Aorta (tissue), 5 donors: ENCODE measurements around the gene UAP1L1. TPM values are rescaled to one million over a fixed set of nuclear protein-coding genes. Genes with fewer than 3 reads are reported as not detected.
A peak's percentile ranks its signal among the peaks of the same experiment; 100 is the strongest.

Experiments
- ATAC-seq: fragments of 200-7000 bp; cut with Tn5 transposase; one replicate; pipeline ENCODE4 v1.9.1; 2022; ENCODE audit warnings: moderate library complexity; ENCODE audit not compliant: low FRiP score
- DNase-seq, 2 donors: peaks; one replicate each; pipeline ENCODE4 v3.0.0-alpha.2; 2020
- H3K27ac ChIP-seq, 2 donors: one replicate each; pipeline ENCODE4 v1.5.1; 2013; ENCODE audit warnings: low read length in 2 of 2, mild to moderate bottlenecking in 2 of 2, moderate library complexity in 2 of 2, control low read depth in 1 of 2, inconsistent platforms in 1 of 2, low read depth in 1 of 2
- H3K27me3 ChIP-seq, 2 donors: one replicate each; pipeline ENCODE4 v1.6.1; 2013; ENCODE audit warnings: control low read depth in 1 of 2, low read length in 1 of 2, mild to moderate bottlenecking in 1 of 2, moderate library complexity in 1 of 2; ENCODE audit not compliant: insufficient read depth in 2 of 2, control insufficient read depth in 1 of 2
- H3K36me3 ChIP-seq, 2 donors: one replicate each; pipeline ENCODE4 v1.6.1; 2013; ENCODE audit warnings: control low read depth in 1 of 2, low read length in 1 of 2, mild to moderate bottlenecking in 1 of 2; ENCODE audit not compliant: insufficient read depth in 2 of 2, control insufficient read depth in 1 of 2
- H3K4me1 ChIP-seq, 2 donors: one replicate each; pipeline ENCODE4 v1.6.1; 2013; ENCODE audit warnings: low read length in 2 of 2, control low read depth in 1 of 2, mild to moderate bottlenecking in 1 of 2, moderate library complexity in 1 of 2; ENCODE audit not compliant: insufficient read depth in 2 of 2, control insufficient read depth in 1 of 2
- H3K4me3 ChIP-seq, 2 donors: one replicate each; pipeline ENCODE4 v1.5.1; 2013; ENCODE audit warnings: low read length in 2 of 2, control low read depth in 1 of 2, mild to moderate bottlenecking in 1 of 2
- H3K9me3 ChIP-seq: one replicate; pipeline ENCODE4 v1.6.1; 2013; ENCODE audit warnings: mild to moderate bottlenecking, low read length; ENCODE audit not compliant: control insufficient read depth
- WGBS, 2 donors: extraction: QIAGEN DNeasy Blood & Tissue Kit; methylation state at CpG; one replicate each; pipeline ENCODE4 v1.1.7; 2013; 5-methylcytosine and 5-hydroxymethylcytosine counted together
- intact Hi-C, 2 donors: fragments of 100-400 bp; cut with DNase I; formaldehyde crosslinking; loops; one replicate each; pipeline versions ENCODE4 v1.14.2 to v1.15.0; 2022
- long read RNA-seq, 2 donors: library from polyadenylated mRNA; unstranded; transcript quantifications; one replicate each; pipeline ENCODE4 v2.0.0, GENCODE V29; 2020 to 2021
- polyA plus RNA-seq, 2 donors: library from polyadenylated mRNA; stranded (reverse); fragments of 200-250 nt; gene quantifications; one replicate each; pipeline ENCODE4 v1.2.3, GENCODE V29; 2013
- total RNA-seq, 2 donors: library from RNA; stranded (reverse); fragmentation: NEBNext Ultra II Directional; extraction: Animal tissue kit (Norgen Biotek cat#: 25700); gene quantifications; one replicate each; pipeline ENCODE4 v1.2.1, GENCODE V29; 2021
- donor health status: healthy with polysubstance abuse.
- donor health status: Bipolar disorder and iron deficiency.
- donor health status: DM: no; HTN: no; CAD: no.
- donor health status: DM: no; HTN: no; CAD: no.
- donor health status: DM: yes; HTN: yes; CAD: no.

UAP1L1 gene
- total RNA-seq (10 to 100 TPM in 1 of 2 donors, 1 to 10 TPM in 1; 7.9 to 20.6 TPM), polyA plus RNA-seq (10 to 100 TPM in 1 of 2 donors, 1 to 10 TPM in 1; 4.1 to 13.2 TPM)
- long read RNA-seq, donor 1, partial matches to known transcripts = 7 of 7 reads
- long read RNA-seq, donor 1, other reads (novel, unspliced or antisense) = 0 of 7 reads
- long read RNA-seq, donor 2, transcript UAP1L1-202 (9 exons, 3,365 nt) = major isoform, 5 of 15 reads
- long read RNA-seq, donor 2, partial matches to known transcripts = 5 of 15 reads
- long read RNA-seq, donor 2, other reads (novel, unspliced or antisense) = 4 of 15 reads

- H3K9me3 ChIP-seq = no peaks in the 10 kb centered on the region
- ATAC-seq (peak; percentile 75), DNase-seq (peak; percentile 88 to 91)
- WGBS, 2 donors = 2 to 4% methylated on average over 34 to 87 of the region's 87 CpGs
- no peaks in the 10 kb centered on the region for H3K27me3 ChIP-seq
- H3K36me3 ChIP-seq = no peaks in the 10 kb centered on the region
- no peaks in the 10 kb centered on the region for H3K4me1 ChIP-seq
- peak within 1 kb of the TSS; percentile 66 to 75 for H3K4me3 ChIP-seq
- intact Hi-C loops = no loop called here
- H3K27ac ChIP-seq = no peak within 1 kb of the TSS
Measured at GRCh38 chr9:137077010-137077747, at the start of gene UAP1L1. Gene UAP1L1 (plus strand): TSS chr9:137077517. CDS start chr9:137077533, 16 bp downstream.

GRCh38 chr9:137028263-137029057, 48.9 kb upstream of the UAP1L1 start:
- Histone ChIP-seq H3K27me3 (no peaks in the 10 kb centered on the region), H3K4me3 (peak overlapping the region; percentile 39 to 58), H3K4me1 (no peaks in the 10 kb centered on the region), H3K9me3 (no peaks in the 10 kb centered on the region), H3K27ac (no peak overlapping the region), H3K36me3 (no peaks in the 10 kb centered on the region)
- WGBS, 2 donors = 0 to 1% methylated on average over 73 to 98 of the region's 98 CpGs
- intact Hi-C loops = loop anchor here in 1 of 2 donors (2.0 kb wide), 1 partner anchor 238 kb away; the partner anchor contains the start of gene TMEM141
- peak; percentile 69 to 87 for DNase-seq
- peak; percentile 61 for ATAC-seq

DNA sequence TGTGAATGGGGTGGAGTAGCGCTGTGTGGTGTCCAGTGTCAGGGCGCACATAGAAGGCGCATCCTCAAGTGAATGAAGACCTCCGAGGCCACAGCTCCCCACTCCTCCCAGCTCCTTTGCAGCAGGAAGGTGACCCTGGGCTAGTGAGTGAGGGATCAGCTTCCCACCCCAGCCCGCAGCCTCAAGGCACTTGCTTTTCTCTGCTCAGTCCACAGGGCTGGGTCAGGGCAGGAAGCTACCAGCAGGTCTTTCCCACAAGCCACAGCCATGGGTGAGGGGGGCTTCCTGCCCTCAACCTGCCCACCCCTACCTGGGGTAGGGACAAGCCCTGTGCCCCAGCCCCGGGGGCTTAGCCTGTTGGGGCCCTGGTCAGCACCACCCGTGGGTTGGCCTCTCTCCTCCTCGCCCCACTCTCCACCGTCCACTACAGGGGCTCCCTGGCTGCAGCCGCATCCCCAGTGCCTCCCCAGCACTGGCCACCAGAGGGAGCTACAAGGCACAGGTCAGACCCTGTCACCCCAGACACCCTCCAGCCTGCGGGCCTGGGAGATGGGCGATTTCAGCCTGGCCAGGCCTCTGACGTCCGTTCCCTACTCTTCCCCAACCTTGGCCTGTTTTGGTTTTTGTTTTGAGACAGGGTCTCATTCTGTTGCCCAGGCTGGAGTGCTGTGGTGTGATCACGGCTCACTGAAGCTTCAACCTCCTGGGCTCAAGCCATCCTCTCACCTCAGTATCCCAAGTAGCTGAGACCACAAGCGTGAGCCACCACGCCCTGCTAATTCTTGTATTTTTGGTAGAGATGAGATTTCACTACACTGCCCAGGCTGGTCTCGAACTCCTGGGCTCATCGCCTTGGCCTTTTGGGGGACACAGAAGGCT, 48.0 kb upstream of the UAP1L1 start:
- Histone ChIP-seq H3K27me3 (no peaks in the 10 kb centered on the region), H3K36me3 (no peaks in the 10 kb centered on the region), H3K27ac (no peak overlapping the region), H3K4me3 (no peak overlapping the region), H3K9me3 (no peaks in the 10 kb centered on the region), H3K4me1 (no peaks in the 10 kb centered on the region)
- DNase-seq (peak; percentile 89 to 92), ATAC-seq (peak; percentile 79)
- intact Hi-C loops = loop anchor here in 1 of 2 donors (2.0 kb wide), 1 partner anchor 238 kb away; the partner anchor contains the start of gene TMEM141
- WGBS, 2 donors = 38 to 41% methylated on average over 18 to 19 of the region's 19 CpGs

GRCh38 chr9:137030006-137030405, 47.3 kb upstream of the UAP1L1 start:
- no peak overlapping the region for H3K4me3 ChIP-seq
- H3K9me3 ChIP-seq = no peaks in the 10 kb centered on the region
- no peaks in the 10 kb centered on the region for H3K36me3 ChIP-seq
- no peak for ATAC-seq
- no peak for DNase-seq
- no peak overlapping the region for H3K27ac ChIP-seq
- no peaks in the 10 kb centered on the region for H3K27me3 ChIP-seq
- 83 to 90% methylated on average over 15 of the region's 15 CpGs for WGBS, 2 donors
- intact Hi-C loops = loop anchor here (5.0 kb wide), 2 partner anchors 78 to 83 kb away; partner anchors contain the start of genes C8G (in 1 of the 2) and LCN12 (in 1 of the 2)
- H3K4me1 ChIP-seq = no peaks in the 10 kb centered on the region

- H3K4me1 ChIP-seq = no peaks in the 10 kb centered on the region
- ATAC-seq = no peak
- no peak for DNase-seq
Measured at GRCh38 chr9:137030538-137031527, 46.5 kb upstream of the UAP1L1 start.

GRCh38 chr9:137031904-137032640, 45.2 kb upstream of the UAP1L1 start, which contains the start of gene FUT7:
Gene FUT7 (minus strand): TSS chr9:137032088. CDS start chr9:137031991, 97 bp downstream.
- DNase-seq (no peak), ATAC-seq (no peak)
- 76 to 78% methylated on average over 16 of the region's 16 CpGs for WGBS, 2 donors
- Histone ChIP-seq H3K4me1 (no peaks in the 10 kb centered on the region), H3K27me3 (no peaks in the 10 kb centered on the region), H3K36me3 (no peaks in the 10 kb centered on the region), H3K4me3 (no peak within 1 kb of the TSS), H3K9me3 (no peaks in the 10 kb centered on the region), H3K27ac (no peak within 1 kb of the TSS)
- intact Hi-C loops = loop anchor here (5.0 kb wide), 2 partner anchors 80 to 85 kb away; partner anchors contain the start of genes C8G (in 1 of the 2) and LCN12 (in 1 of the 2)

More at GRCh38 chr9:137030538-137031527, 46.5 kb upstream of the UAP1L1 start:
- WGBS, 2 donors = 92 to 94% methylated on average over 64 to 65 of the region's 65 CpGs
- Histone ChIP-seq H3K36me3 (no peaks in the 10 kb centered on the region), H3K27ac (no peak overlapping the region), H3K9me3 (no peaks in the 10 kb centered on the region), H3K27me3 (no peaks in the 10 kb centered on the region), H3K4me3 (no peak overlapping the region)
- intact Hi-C loops = loop anchor here (5.0 kb wide), 2 partner anchors 79 to 84 kb away; partner anchors contain the start of genes C8G (in 1 of the 2) and LCN12 (in 1 of the 2)
